Measurements from ENCODE around the gene CMSS1.

DNA sequence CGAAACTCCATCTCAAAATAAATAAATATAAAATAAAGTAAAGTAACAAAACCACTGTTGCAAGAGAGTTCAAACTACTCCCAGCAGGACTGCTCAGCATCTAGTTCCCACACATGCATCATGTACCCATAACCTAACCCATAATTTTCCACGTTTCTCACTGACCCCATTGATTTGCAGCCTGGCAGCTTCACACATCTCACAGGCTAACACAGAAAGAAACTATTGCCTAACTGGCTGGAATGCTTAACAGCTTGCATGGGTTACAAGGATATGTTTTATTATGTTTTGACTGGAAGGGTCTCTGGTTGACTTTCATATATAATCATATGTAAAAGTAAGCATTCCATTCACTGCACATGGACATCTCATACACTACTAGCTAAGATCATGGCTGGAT, 387.5 kb downstream of the CMSS1 start:
- TF ChIP-seq, protein P1, sequence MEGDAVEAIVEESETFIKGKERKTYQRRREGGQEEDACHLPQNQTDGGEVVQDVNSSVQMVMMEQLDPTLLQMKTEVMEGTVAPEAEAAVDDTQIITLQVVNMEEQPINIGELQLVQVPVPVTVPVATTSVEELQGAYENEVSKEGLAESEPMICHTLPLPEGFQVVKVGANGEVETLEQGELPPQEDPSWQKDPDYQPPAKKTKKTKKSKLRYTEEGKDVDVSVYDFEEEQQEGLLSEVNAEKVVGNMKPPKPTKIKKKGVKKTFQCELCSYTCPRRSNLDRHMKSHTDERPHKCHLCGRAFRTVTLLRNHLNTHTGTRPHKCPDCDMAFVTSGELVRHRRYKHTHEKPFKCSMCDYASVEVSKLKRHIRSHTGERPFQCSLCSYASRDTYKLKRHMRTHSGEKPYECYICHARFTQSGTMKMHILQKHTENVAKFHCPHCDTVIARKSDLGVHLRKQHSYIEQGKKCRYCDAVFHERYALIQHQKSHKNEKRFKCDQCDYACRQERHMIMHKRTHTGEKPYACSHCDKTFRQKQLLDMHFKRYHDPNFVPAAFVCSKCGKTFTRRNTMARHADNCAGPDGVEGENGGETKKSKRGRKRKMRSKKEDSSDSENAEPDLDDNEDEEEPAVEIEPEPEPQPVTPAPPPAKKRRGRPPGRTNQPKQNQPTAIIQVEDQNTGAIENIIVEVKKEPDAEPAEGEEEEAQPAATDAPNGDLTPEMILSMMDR (IDR thresholded peaks at IDR 0.05): no peak
- no peak for TF ChIP-seq POLR2A (IDR thresholded peaks at IDR 0.05)

All from adrenal gland (tissue), 5 donors.